GM11168 (cell line): ENCODE data around the gene APOBEC4.

ENCODE experiments used
- in situ Hi-C: fragments of 300-500 bp; cut with MboI; formaldehyde crosslinking; loops from one replicate; pipeline ENCODE4 v1.12.0; 2022; ENCODE audit warnings: low sequenced_read_pairs; ENCODE audit not compliant: unreplicated experiment

APOBEC4 gene

DNA sequence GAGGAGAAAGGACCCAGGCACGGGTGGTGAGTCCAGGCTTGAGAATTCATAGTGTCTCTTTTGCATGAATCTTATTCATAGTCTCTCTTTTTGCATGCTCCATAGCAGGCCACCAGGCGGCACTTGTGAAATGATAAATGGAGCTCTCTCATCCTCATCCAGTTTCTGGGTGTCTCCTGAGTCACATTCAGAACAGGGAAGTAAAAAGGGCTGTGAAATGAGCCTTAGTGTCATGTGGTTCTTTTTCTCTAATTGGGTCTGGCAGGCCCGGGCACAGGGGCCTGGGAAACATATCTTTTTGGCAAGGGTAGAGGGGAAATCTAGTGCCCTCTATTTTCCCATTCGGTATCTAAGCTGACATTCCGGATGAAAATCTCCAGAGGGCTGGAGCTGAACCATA lies 43.8 kb downstream of the APOBEC4 start:
- in situ Hi-C loops: no loop called here

DNA sequence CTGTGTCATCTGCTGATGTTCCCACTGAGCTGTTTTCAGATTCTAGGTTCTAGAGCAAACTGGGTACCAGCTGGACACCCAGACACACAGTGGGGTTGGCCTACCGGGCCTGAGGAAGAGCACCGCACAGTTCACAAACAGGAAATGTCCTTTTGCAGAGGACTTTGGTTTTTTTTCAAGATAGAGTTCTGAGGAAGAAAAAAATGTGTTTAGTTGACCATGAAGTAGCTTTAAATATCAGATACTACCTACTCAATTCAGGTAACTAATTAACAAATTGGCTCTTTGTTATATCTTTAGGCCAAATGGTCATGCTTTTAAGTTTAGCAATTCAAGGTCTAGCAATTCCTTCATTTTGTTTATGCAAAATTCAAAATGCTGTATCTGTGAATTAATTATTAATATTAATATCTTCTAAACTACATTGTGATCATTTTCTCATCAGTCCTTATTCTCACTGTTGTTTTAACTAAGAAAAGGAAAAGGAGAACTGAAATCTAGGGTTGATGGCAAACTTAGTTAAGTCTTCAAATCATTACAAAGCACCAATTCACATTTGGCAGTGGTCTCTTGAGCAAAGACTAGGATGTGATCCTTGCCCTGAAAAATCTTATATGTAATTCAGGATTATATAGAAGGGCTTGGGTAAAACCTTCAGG lies 45.7 kb downstream of the APOBEC4 start:
- in situ Hi-C loops: no loop called here

DNA sequence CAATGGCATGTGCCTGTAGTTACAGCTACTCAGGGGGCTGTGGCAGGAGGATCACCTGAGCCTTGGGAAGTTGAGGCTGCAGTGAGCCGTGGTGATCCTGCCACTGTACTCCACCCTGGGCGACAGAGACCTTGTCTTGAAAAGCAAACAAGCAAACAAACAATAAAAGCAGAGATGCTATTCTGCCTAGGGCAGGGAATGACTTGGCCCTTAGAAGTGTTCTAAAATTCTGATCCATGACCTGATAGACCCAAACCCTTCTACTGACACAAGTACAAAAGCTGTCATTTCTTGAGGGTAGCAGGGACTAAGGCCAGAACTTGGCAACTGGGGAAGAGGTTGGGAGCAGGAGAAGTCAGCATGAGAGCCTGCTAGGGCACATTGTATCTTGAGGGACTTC lies 47.2 kb downstream of the APOBEC4 start:
- in situ Hi-C loops: no loop called here

DNA sequence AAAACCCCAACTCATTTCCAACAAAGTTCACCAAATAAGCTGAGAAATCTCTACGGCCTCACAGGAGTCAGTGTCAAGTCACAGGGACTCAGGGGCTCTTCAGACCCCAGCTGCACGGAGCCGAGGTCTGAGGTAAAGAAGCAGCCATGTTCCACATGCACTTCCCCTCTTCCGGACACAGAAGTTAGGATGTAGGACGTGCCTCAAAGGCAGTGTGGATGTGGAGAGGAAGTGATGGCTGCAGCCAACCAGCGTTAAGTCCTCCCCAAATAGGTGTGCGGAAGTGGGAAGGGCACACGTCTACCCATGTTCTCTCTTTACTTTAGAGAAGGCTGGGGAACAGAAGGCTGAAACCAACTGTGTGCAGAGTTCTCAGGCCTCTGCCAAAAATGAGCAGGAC lies 48.3 kb downstream of the APOBEC4 start:
- in situ Hi-C loops: no loop called here

GRCh38 chr1:183604038-183604808 lies 48.9 kb downstream of the APOBEC4 start:
- in situ Hi-C loops: no loop called here

DNA sequence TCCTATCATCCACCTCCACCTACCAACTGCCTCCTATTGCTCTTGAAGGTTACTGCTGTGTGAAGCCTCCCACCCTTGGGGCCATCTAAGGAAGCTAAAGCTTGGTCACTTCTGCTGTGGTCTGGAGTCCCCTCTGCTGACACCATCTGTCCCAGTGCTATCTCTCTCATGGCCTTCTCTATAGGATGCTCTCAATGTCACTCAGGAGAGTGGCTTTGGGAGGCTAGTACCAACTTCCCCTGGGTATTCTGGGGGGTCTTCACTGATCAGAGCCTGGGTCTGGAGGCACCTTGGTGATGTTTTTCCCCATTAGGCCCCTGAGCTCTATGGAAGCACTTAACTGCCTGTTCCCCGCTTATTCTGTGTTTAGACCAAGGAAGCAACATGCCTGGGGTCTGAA lies 50.6 kb downstream of the APOBEC4 start:
- in situ Hi-C loops: no loop called here

GRCh38 chr1:183600634-183601033 lies 52.5 kb downstream of the APOBEC4 start:
- in situ Hi-C loops: no loop called here

- in situ Hi-C loops: no loop called here
Measured at GRCh38 chr1:183600136-183600535, 53.0 kb downstream of the APOBEC4 start.

DNA sequence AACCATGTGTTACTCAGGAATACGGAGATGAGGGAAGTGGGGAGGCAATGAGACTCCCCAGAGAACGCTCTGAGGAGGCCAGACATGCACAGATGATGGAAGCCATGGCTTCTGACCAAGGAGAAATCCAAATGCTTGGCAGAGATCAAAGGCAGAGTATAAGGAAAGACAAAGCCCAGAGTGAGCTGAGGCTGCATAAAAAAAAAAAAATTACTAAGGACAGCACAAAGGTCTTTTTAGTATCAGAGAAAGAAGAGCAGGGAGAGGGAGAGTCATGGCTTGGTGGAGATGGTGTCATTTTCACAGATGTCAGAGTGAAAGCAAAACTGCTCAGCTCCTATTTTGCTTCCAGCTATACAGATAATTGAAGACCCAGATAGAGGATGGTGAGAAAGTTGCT lies 54.7 kb downstream of the APOBEC4 start:
- in situ Hi-C loops: no loop called here

DNA sequence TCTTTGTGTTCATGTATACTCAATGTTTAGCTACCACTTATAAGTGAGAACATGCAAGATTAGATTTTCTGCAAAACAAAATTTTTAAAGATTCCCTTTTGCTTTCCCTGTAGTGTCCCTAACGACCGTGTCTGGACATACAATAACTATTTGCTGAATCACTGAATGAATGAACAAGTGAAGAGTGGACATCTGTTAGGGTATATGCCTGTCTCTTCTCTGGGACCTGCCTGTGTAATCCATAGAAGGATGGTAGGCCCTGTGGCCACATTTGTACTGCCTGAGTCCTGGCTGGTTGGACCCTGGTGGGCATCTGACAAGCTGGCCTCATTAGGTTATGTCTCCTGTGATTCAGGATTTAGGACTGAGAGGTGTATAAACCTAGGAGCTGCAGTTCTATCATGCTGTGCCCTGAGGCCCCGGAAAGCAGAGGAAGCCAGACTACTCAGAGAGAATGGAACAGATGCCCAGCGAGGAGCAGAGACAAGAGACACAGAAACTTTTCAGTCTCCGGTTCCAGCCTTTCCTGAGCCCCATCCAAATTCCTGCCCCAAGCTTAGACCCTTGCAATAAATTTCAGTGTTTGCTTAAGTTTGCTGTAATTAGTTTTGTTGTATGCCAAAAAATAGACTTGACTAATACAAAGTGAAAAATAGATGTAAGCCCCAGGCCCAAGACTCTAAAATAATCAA lies 55.3 kb downstream of the APOBEC4 start:
- in situ Hi-C loops: no loop called here

GRCh38 chr1:183596500-183596899 lies 56.6 kb downstream of the APOBEC4 start:
- in situ Hi-C loops: no loop called here
